Neural cell (in vitro differentiated cells): ENCODE results near the gene NCKAP5.

Experiments
- EZH2 ChIP-seq: fragments of 200-600, 300-800 bp; shearing (Covaris generic), sonication (generic); IDR thresholded peaks from 2 replicates; pipeline ENCODE4 v1.6.1; 2014; ENCODE audit warnings: antibody characterized with exemption, low read length, borderline replicate concordance, mild to moderate bottlenecking; ENCODE audit not compliant: insufficient read depth, poor library complexity, severe bottlenecking
- TF ChIP-seq, protein P1 (sequence below): fragments of 450-650 bp; IDR thresholded peaks from 2 replicates; pipeline ENCODE4 v1.5.1; 2014; ENCODE audit warnings: antibody characterized with exemption, mild to moderate bottlenecking, moderate library complexity; ENCODE audit not compliant: poor library complexity, severe bottlenecking

GRCh38 chr2:133420788-133421187, 147.5 kb downstream of the NCKAP5 start:
- TF ChIP-seq, protein P1, sequence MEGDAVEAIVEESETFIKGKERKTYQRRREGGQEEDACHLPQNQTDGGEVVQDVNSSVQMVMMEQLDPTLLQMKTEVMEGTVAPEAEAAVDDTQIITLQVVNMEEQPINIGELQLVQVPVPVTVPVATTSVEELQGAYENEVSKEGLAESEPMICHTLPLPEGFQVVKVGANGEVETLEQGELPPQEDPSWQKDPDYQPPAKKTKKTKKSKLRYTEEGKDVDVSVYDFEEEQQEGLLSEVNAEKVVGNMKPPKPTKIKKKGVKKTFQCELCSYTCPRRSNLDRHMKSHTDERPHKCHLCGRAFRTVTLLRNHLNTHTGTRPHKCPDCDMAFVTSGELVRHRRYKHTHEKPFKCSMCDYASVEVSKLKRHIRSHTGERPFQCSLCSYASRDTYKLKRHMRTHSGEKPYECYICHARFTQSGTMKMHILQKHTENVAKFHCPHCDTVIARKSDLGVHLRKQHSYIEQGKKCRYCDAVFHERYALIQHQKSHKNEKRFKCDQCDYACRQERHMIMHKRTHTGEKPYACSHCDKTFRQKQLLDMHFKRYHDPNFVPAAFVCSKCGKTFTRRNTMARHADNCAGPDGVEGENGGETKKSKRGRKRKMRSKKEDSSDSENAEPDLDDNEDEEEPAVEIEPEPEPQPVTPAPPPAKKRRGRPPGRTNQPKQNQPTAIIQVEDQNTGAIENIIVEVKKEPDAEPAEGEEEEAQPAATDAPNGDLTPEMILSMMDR = no peak
- TF ChIP-seq EZH2 = no peak
